Measurements from ENCODE around the gene CBX1.

The CBX1 gene

DNA sequence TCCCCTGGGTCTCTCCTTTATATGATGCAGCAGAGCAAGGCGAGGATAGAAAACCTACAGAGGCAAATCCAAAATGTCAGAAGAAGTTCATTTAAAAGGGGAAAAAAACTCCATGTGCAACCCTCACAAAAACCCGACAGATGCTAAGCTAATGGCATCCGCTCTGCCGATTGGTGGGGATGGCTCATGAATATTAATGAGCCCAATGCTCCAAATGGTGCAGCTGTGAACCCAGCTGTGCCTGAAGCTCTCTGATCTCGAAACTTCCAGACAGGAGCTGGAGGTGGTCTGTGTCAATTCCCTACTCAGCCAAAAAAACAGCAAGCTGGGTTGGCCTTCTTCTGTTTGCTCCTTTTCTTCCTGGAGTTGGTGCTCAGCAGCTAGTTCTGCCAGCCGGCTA, 21.8 kb upstream of the CBX1 start:
- Histone ChIP-seq H3K36me3 (ENCODE audit: insufficient read depth, low read length) (0 out of 2 replicates have a peak, but pooled peaks cover 6% of the 10 kb centered on the region), H3K4me1 (ENCODE audit: control insufficient read depth, insufficient read depth, low read length, unreplicated experiment) (peaks cover 9% of the 10 kb centered on the region)

GRCh38 chr17:48122665-48123045, 21.4 kb upstream of the CBX1 start:
- H3K4me1 ChIP-seq (ENCODE audit: control insufficient read depth, insufficient read depth, low read length, unreplicated experiment) = peaks cover 7% of the 10 kb centered on the region
- no peak overlapping the region for H3K27ac ChIP-seq (ENCODE audit: low read depth, low read length)
- 0 out of 2 replicates have a peak, but pooled peaks cover 6% of the 10 kb centered on the region for H3K36me3 ChIP-seq (ENCODE audit: insufficient read depth, low read length)

More for the DNA sequence above, 21.8 kb upstream of the CBX1 start:
- Histone ChIP-seq H3K79me2 (ENCODE audit: control insufficient read depth, insufficient read depth, low read length, unreplicated experiment) (no peaks in the 10 kb centered on the region), H3K27ac (ENCODE audit: low read depth, low read length) (no peak overlapping the region), H2AFZ (ENCODE audit: low read length, unreplicated experiment) (no peak overlapping the region), H3K4me3 (ENCODE audit: low read depth, low read length) (no peak overlapping the region), H3K27me3 (ENCODE audit: insufficient read depth, low read length) (no peaks in the 10 kb centered on the region)

DNA sequence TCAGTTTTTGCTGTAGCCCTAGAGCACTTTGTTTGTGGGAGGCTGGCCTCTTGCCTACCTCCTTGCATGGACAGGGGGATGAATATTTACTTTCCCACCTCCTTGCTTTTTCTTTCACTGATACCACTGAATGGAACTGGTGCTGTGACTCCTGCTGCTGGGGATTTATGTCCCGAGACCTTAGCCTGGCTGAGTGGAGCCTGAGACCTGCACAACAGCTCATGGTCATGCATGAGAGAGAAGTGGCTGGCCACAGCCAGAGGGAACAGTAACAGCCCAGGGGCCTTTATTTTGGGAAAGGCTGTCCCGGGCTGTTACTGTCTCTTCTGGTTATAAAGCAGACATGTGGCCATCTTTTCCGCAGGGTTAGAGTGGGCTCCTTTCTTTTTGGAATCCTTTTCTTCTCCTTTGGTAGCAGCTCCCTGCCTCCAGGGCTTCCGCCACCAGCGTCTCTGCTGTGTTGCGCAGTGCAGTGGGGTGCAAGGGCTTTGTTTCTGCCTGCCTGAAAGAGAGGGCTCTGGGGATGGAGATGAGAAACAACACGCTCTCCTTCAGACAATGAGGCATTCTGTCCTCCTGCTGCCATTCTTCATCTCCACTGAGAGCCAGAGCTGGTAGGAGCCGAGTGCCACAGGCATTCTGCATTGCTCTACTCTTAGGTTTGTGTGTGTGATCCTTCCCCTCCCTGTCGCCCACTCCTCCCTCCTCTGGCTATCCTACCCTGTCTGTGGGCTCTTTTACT, 20.8 kb upstream of the CBX1 start:
- Histone ChIP-seq H3K4me3 (ENCODE audit: low read depth, low read length) (no peak overlapping the region), H2AFZ (ENCODE audit: low read length, unreplicated experiment) (no peak overlapping the region), H3K27ac (ENCODE audit: low read depth, low read length) (no peak overlapping the region), H3K36me3 (ENCODE audit: insufficient read depth, low read length) (0 out of 2 replicates have a peak, but pooled peaks cover 6% of the 10 kb centered on the region), H3K79me2 (ENCODE audit: control insufficient read depth, insufficient read depth, low read length, unreplicated experiment) (no peaks in the 10 kb centered on the region), H3K4me1 (ENCODE audit: control insufficient read depth, insufficient read depth, low read length, unreplicated experiment) (peaks cover 2% of the 10 kb centered on the region), H3K27me3 (ENCODE audit: insufficient read depth, low read length) (no peaks in the 10 kb centered on the region)

More at GRCh38 chr17:48122665-48123045, 21.4 kb upstream of the CBX1 start:
- H2AFZ ChIP-seq (ENCODE audit: low read length, unreplicated experiment) = no peak overlapping the region
- no peak overlapping the region for H3K4me3 ChIP-seq (ENCODE audit: low read depth, low read length)
- H3K79me2 ChIP-seq (ENCODE audit: control insufficient read depth, insufficient read depth, low read length, unreplicated experiment) = no peaks in the 10 kb centered on the region
- no peaks in the 10 kb centered on the region for H3K27me3 ChIP-seq (ENCODE audit: insufficient read depth, low read length)

- H3K4me3 ChIP-seq (ENCODE audit: low read depth, low read length) = no peak overlapping the region
- H3K36me3 ChIP-seq (ENCODE audit: insufficient read depth, low read length) = no peaks in the 10 kb centered on the region
- H3K27ac ChIP-seq (ENCODE audit: low read depth, low read length) = no peak overlapping the region
- peaks cover 7% of the 10 kb centered on the region for H3K4me1 ChIP-seq (ENCODE audit: control insufficient read depth, insufficient read depth, low read length, unreplicated experiment)
- H2AFZ ChIP-seq (ENCODE audit: low read length, unreplicated experiment) = no peak overlapping the region
- H3K79me2 ChIP-seq (ENCODE audit: control insufficient read depth, insufficient read depth, low read length, unreplicated experiment) = peaks cover 38% of the 10 kb centered on the region
- no peaks in the 10 kb centered on the region for H3K27me3 ChIP-seq (ENCODE audit: insufficient read depth, low read length)
Measured at GRCh38 chr17:48113201-48113676, 12.0 kb upstream of the CBX1 start.

DNA sequence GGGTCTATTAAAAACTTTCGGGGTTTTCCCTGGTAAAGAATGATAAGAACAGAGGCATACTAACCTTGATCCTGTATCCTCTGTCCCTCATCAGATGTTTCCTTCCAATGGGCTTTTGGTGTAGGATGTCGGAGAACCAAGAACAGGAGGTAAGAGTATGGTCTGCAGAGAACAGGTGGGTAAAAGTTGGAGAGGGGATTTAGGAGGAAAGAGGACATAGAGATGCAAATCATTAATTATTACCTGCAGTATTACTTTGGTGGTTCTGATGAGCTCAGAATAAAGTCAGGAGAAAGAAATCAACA, 10.6 kb upstream of the CBX1 start:
- H2AFZ ChIP-seq (ENCODE audit: low read length, unreplicated experiment) = no peak overlapping the region
- no peak overlapping the region for H3K4me3 ChIP-seq (ENCODE audit: low read depth, low read length)
- H3K4me1 ChIP-seq (ENCODE audit: control insufficient read depth, insufficient read depth, low read length, unreplicated experiment) = peaks cover 7% of the 10 kb centered on the region
- no peak overlapping the region for H3K27ac ChIP-seq (ENCODE audit: low read depth, low read length)
- no peaks in the 10 kb centered on the region for H3K36me3 ChIP-seq (ENCODE audit: insufficient read depth, low read length)
- no peaks in the 10 kb centered on the region for H3K27me3 ChIP-seq (ENCODE audit: insufficient read depth, low read length)
- H3K79me2 ChIP-seq (ENCODE audit: control insufficient read depth, insufficient read depth, low read length, unreplicated experiment) = peaks cover 42% of the 10 kb centered on the region

GRCh38 chr17:48110761-48111160, 9.5 kb upstream of the CBX1 start:
- Histone ChIP-seq H3K79me2 (ENCODE audit: control insufficient read depth, insufficient read depth, low read length, unreplicated experiment) (peaks cover 42% of the 10 kb centered on the region), H3K4me3 (ENCODE audit: low read depth, low read length) (no peak overlapping the region), H3K36me3 (ENCODE audit: insufficient read depth, low read length) (no peaks in the 10 kb centered on the region), H3K27ac (ENCODE audit: low read depth, low read length) (no peak overlapping the region), H2AFZ (ENCODE audit: low read length, unreplicated experiment) (no peak overlapping the region), H3K4me1 (ENCODE audit: control insufficient read depth, insufficient read depth, low read length, unreplicated experiment) (peaks cover 7% of the 10 kb centered on the region), H3K27me3 (ENCODE audit: insufficient read depth, low read length) (no peaks in the 10 kb centered on the region)

GRCh38 chr17:48107137-48108055, 6.1 kb upstream of the CBX1 start, which contains the start of gene SNX11:
Gene SNX11, plus strand, starts transcription at chr17:48107766. Its CDS starts 4,278 bp downstream, at chr17:48112044.
- H3K4me3 ChIP-seq (ENCODE audit: low read depth, low read length) = peak within 1 kb of the TSS; percentile 94
- no peaks in the 10 kb centered on the region for H3K36me3 ChIP-seq (ENCODE audit: insufficient read depth, low read length)
- H3K79me2 ChIP-seq (ENCODE audit: control insufficient read depth, insufficient read depth, low read length, unreplicated experiment) = peaks cover 42% of the 10 kb centered on the region
- H3K27ac ChIP-seq (ENCODE audit: low read depth, low read length) = peak within 1 kb of the TSS; percentile 42; the same call in 1 of the 2 replicates
- peaks cover 7% of the 10 kb centered on the region for H3K4me1 ChIP-seq (ENCODE audit: control insufficient read depth, insufficient read depth, low read length, unreplicated experiment)
- no peaks in the 10 kb centered on the region for H3K27me3 ChIP-seq (ENCODE audit: insufficient read depth, low read length)
- H2AFZ ChIP-seq (ENCODE audit: low read length, unreplicated experiment) = peak within 1 kb of the TSS; percentile 100

- Histone ChIP-seq H2AFZ (ENCODE audit: low read length, unreplicated experiment) (peak overlapping the region; percentile 100), H3K79me2 (ENCODE audit: control insufficient read depth, insufficient read depth, low read length, unreplicated experiment) (peaks cover 36% of the 10 kb centered on the region), H3K36me3 (ENCODE audit: insufficient read depth, low read length) (no peaks in the 10 kb centered on the region), H3K4me1 (ENCODE audit: control insufficient read depth, insufficient read depth, low read length, unreplicated experiment) (peaks cover 7% of the 10 kb centered on the region), H3K27ac (ENCODE audit: low read depth, low read length) (peak overlapping the region; percentile 42; the same call in 1 of the 2 replicates), H3K27me3 (ENCODE audit: insufficient read depth, low read length) (no peaks in the 10 kb centered on the region), H3K4me3 (ENCODE audit: low read depth, low read length) (peak overlapping the region; percentile 94)
Measured at GRCh38 chr17:48106802-48107136, 5.5 kb upstream of the CBX1 start.

DNA sequence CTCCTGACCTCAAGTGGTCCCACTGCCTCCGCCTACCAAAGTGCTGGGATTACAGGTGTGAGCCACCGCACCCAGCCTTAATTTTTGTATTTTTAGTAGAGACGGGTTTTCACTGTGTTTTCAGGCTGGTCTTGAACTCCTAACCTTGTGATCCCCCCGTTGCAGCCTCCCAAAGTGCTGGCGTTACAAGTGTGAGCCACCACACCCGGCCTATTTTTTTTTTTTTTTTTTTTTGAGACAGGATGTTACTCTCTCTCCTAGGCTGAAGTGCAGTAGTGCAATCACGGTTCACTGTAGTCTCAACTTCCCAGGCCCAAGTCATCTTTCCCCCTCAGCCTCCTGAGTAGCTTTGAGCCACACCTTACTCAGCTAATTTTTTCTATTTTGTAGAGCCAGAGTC, 3.2 kb upstream of the CBX1 start:
- peaks cover 11% of the 10 kb centered on the region for H3K4me1 ChIP-seq (ENCODE audit: control insufficient read depth, insufficient read depth, low read length, unreplicated experiment)
- no peaks in the 10 kb centered on the region for H3K36me3 ChIP-seq (ENCODE audit: insufficient read depth, low read length)
- H3K4me3 ChIP-seq (ENCODE audit: low read depth, low read length) = no peak overlapping the region
- H3K79me2 ChIP-seq (ENCODE audit: control insufficient read depth, insufficient read depth, low read length, unreplicated experiment) = peaks cover 30% of the 10 kb centered on the region
- H3K27me3 ChIP-seq (ENCODE audit: insufficient read depth, low read length) = no peaks in the 10 kb centered on the region
- H3K27ac ChIP-seq (ENCODE audit: low read depth, low read length) = no peak overlapping the region
- H2AFZ ChIP-seq (ENCODE audit: low read length, unreplicated experiment) = no peak overlapping the region

DNA sequence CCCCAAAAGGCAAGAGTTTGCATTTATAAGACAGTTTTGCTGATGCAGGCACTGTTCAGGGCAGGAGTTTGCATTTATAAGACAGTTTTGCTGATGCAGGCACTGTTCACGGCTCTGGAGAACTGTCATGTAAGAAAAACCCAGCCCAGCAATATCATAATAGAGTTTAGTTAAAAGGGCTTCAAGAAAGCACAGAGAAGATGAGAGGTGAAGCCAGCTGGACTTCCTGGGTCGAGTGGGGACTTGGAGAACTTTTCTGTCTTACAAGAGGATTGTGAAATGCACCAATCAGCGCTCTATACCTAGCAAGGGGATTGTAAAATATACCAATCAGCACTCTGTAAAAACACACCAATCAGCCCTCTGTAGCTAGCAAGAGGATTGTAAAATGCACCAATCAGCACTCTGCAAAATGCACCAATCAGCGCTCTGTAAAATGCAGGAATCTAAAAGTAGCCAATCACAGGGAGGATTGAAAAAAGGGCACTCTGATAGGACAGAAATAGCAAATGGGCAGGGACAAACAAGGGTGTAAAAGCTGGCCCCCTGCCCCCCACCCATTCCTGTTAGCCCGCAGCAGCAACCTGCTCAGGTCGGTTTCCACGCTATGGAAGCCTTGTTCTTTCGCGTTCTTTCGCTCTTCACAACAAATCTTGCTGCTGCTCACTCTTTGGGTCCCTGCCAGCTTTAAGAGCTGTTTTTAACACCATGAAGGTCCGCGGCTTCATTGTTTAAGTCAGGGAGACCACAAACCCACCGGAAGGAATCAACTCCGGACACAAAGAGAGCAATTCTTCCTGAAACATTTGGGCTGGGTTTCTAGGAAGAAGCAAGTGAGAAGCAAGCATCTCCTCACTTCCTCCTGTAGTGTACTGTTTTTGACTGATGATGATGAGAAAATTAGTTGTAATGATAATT, 1.8 kb upstream of the CBX1 start:
- H3K4me1 ChIP-seq (ENCODE audit: control insufficient read depth, insufficient read depth, low read length, unreplicated experiment) = peaks cover 6% of the 10 kb centered on the region
- peaks cover 32% of the 10 kb centered on the region for H3K79me2 ChIP-seq (ENCODE audit: control insufficient read depth, insufficient read depth, low read length, unreplicated experiment)
- H3K36me3 ChIP-seq (ENCODE audit: insufficient read depth, low read length) = no peaks in the 10 kb centered on the region
- H3K27me3 ChIP-seq (ENCODE audit: insufficient read depth, low read length) = no peaks in the 10 kb centered on the region
- H2AFZ ChIP-seq (ENCODE audit: low read length, unreplicated experiment) = no peak overlapping the region
- no peak overlapping the region for H3K27ac ChIP-seq (ENCODE audit: low read depth, low read length)
- H3K4me3 ChIP-seq (ENCODE audit: low read depth, low read length) = no peak overlapping the region
